GM10248 (cell line): ENCODE data around the gene MAD1L1.

ENCODE experiments used
- CTCF ChIA-PET: fragments of 300-600 bp; sonication (Branson Sonifier 250); formaldehyde crosslinking; extraction: SDS; loops from one replicate; lab custom pipeline; 2021; ENCODE audit warnings: antibody characterized with exemption; lab: Yijun Ruan, JAX
- POLR2A ChIA-PET: fragments of 350-650 bp; sonication (Branson Sonifier 250); formaldehyde crosslinking; extraction: SDS; loops from one replicate; lab custom pipeline; 2020; ENCODE audit warnings: antibody characterized with exemption; lab: Yijun Ruan, JAX
- DNase-seq: peaks from one replicate; pipeline ENCODE4 v3.0.0; 2012; ENCODE audit errors: extremely low spot score
- CTCF ChIP-seq: IDR thresholded peaks from 2 replicates; pipeline ENCODE4 v1.5.1; 2012; ENCODE audit warnings: mild to moderate bottlenecking, low read depth; ENCODE audit errors: extremely low read depth, missing control alignments, control extremely low read depth

The MAD1L1 gene

GRCh38 chr7:2154831-2155230, 77.9 kb downstream of the MAD1L1 start:
- DNase-seq, result no peak
- TF ChIP-seq CTCF, result no peak
- CTCF ChIA-PET, result no interaction called here
- POLR2A ChIA-PET, result no interaction called here

- ChIA-PET POLR2A (no interaction called here), CTCF (no interaction called here)
- no peak for DNase-seq
- no peak for TF ChIP-seq CTCF
Observed at GRCh38 chr7:2154121-2154520, 78.6 kb downstream of the MAD1L1 start.

- CTCF ChIA-PET, result no interaction called here
- no peak for DNase-seq
- TF ChIP-seq CTCF, result no peak
- POLR2A ChIA-PET, result no interaction called here
Observed at GRCh38 chr7:2152646-2153045, 80.1 kb downstream of the MAD1L1 start.

- DNase-seq, result no peak
- TF ChIP-seq CTCF, result no peak
- CTCF ChIA-PET, result interaction anchor here (1.2 to 1.7 kb wide), 2 partner anchors 14 to 55 kb away, joined by 3 to 5 read pairs; no protein-coding TSS in a partner anchor
- POLR2A ChIA-PET, result no interaction called here
Observed at GRCh38 chr7:2151801-2152612, 80.7 kb downstream of the MAD1L1 start.

- no peak for DNase-seq
- POLR2A ChIA-PET, result no interaction called here
- TF ChIP-seq CTCF, result no peak
- CTCF ChIA-PET, result interaction anchor here (1.2 to 1.7 kb wide), 2 partner anchors 15 to 56 kb away, joined by 3 to 5 read pairs; no protein-coding TSS in a partner anchor
Observed at GRCh38 chr7:2151237-2151636, 81.5 kb downstream of the MAD1L1 start.

- CTCF ChIA-PET, result interaction anchor here (0.9 to 1.7 kb wide), 2 partner anchors 10 to 16 kb away, joined by 4 to 5 read pairs; no protein-coding TSS in a partner anchor
- POLR2A ChIA-PET, result no interaction called here
- DNase-seq, result no peak
- TF ChIP-seq CTCF, result no peak
Observed at GRCh38 chr7:2150445-2150815, 82.3 kb downstream of the MAD1L1 start.
